GM18498 (cell line): ENCODE results near the gene PRSS57.

Source experiments
- ATAC-seq: cut with Tn5 transposase; IDR thresholded peaks from one replicate; pipeline ENCODE4 v1.9.1; 2021; ENCODE audit warnings: mild to moderate bottlenecking, moderate library complexity; ENCODE audit not compliant: unreplicated experiment

Gene PRSS57

GRCh38 chr19:653425-653824 is 41.8 kb downstream of the PRSS57 start:
- no peak for ATAC-seq

DNA sequence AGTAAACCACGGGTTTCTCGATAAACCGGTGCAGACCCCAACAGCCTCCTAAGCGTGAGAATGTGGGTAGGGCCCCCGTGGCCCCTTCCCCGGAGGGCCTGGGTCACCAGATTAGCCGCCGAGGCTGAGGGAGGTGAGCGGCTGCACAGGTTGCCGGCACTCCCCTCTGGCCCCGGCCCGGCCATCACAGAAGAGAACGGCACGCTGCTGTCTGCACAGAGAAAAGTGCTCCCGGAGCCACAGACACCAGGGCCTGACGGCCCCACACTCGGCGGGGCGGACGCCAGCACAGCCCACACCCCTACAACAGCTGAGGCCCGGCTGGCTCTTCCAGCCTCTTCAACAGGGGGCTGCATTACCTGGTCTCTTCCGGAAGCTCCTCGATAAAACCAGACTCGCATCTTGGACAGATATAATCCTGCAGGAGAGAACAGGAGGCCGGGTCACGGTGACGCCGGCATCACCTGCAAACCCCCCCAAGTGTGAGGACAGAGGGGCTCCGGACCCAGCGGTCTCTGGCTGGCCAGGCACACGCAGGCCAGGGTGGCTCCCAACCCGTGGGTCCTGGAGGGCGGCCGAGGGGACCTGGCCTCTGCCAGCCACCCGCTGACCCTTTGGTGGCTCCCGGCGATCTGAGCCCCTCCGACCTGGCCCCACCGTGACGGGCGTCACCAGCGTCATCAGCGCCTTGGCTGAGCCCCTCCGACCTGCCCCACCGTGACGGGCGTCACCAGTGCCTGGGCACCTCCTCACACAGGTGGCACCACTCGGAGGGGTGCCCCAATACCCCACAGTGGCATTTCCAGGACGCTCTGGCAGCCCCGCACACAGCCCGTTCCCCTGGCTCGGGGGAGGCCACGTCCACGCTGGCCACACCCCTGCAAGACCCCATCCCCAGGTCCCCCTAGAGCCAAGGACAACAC is 42.5 kb downstream of the PRSS57 start:
- ATAC-seq = no peak

- ATAC-seq = no peak
Observed at GRCh38 chr19:651991-652390, 43.3 kb downstream of the PRSS57 start.

DNA sequence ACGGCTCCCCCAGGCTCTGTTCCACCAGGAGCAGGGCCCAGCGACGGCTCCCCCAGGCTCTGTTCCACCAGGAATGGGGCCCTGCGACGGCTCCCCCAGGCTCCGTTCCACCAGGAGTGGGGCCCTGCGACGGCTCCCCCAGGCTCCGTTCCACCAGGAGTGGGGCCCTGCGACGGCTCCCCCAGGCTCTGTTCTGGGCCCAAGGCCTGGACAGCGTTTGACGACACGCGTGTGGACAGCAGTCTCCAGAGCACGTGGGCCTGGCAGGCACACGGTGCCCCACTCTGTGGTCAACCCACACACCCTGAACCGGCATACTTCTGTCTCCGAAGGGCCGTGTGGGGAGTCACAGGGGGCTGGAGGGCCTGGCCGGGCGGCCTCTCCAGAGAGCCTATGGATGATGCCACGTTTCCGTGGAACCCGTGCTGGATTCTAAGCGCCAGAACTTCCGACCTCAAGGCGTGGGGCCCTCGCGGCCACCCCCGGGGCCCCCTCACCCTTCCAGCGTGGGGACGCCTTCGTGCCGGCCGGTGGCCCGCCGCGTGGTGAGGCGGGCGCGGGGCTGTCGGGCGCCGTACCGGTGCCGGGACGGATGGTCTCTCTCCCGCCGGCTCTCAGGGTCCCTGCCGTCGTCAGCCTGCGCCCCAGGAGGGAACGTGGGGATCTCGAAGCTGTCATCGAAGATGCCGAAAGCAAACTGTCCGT is 44.0 kb downstream of the PRSS57 start:
- no peak for ATAC-seq

DNA sequence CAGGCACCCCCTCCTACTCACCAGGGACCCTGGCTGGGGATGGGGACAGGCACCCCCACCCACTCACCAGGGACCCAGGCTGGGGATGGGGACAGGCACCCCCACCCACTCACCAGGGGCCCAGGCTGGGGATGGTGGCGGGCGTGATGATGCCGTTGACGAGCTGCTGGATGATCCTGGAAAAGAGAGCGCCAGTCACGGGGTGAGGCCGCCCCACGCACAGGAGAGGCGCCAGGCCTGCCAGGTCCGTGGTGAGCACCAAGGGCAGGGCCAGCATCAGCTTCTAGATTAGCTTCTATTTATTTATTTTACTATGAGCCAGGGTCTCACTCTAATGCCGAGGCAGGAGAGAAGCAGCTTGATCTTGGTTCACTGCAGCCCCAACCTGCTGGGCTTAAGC is 45.1 kb downstream of the PRSS57 start:
- ATAC-seq = no peak

GRCh38 chr19:648904-649801 is 46.1 kb downstream of the PRSS57 start:
- no peak for ATAC-seq

- no peak for ATAC-seq
Observed at GRCh38 chr19:648305-648704, 46.9 kb downstream of the PRSS57 start.

DNA sequence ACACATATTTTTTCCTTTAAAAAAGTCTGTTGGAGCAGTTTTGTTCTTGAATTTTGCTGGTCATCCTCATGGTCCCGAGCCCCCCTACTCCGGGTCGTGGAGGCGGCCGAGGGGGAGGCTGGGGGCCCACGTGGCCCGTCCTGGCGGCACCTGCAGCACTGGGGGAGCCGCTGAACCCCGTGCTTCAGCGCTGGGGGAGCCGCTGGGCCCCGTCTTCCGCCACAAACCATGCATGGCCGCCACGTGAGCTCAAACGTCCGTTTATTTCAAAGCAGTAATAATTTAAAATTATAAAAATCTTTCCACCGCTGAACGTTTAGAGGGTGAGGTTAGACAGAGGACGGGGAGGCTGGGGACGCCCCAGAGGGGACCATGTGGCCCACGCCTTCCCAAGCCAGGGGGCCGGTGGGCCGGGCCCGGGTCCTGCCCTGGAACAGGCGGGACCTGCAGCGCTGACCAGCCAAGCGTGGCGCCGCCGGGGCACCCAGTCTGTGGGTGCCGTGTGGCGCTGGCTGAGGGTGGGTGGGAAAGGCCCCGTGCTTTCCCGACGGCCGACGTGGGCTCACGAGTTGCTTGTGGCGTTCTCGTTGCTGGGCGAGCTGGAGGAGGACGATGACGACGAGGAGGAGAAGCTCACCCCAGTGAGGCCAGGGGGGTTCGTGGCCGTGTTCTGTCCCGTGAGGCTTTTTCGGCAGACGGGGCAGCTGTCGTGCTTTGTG is 47.5 kb downstream of the PRSS57 start:
- ATAC-seq = no peak

DNA sequence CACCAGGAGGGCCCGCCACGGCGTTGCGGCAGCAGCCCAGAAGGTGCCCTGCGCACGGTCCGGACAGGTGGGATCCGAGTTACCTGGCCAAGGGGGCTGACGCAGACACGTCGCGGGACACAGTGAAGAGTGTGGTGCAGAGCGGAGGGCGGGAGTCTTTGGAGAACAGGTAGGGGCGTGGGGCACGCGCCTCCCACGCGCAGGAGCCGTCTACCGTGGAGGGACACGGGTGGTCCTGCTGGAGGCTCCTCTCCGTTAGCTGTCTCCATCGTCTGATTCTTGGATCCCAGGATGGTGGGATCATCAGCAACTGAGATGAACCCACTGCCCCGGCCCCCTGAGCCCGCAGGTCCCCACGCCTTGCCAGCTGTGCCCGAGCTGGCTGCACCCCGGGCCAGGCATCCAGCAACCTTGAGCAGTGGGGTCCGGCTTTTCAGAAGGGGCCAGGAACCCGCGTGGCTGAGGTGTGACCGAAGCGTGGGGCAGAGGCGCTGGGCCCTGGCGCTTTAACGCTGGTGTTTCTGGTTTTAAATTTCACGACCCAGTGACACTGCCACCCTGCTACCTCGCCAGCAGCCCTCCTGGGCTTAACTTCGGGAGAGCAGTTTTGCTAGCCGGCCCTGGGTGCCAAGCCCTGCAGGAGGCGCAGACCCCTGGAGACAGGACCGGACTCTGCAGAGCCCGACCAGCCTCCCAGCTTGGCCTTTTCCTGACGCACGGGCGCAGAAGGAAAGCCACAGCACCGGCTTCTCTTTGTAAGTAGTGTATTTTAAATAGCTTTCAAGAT is 48.3 kb downstream of the PRSS57 start:
- ATAC-seq = no peak

GRCh38 chr19:645912-646778 is 49.1 kb downstream of the PRSS57 start:
- no peak for ATAC-seq

- no peak for ATAC-seq
Observed at GRCh38 chr19:644789-645188, 50.5 kb downstream of the PRSS57 start.

GRCh38 chr19:644363-644762 is 50.9 kb downstream of the PRSS57 start:
- no peak for ATAC-seq

DNA sequence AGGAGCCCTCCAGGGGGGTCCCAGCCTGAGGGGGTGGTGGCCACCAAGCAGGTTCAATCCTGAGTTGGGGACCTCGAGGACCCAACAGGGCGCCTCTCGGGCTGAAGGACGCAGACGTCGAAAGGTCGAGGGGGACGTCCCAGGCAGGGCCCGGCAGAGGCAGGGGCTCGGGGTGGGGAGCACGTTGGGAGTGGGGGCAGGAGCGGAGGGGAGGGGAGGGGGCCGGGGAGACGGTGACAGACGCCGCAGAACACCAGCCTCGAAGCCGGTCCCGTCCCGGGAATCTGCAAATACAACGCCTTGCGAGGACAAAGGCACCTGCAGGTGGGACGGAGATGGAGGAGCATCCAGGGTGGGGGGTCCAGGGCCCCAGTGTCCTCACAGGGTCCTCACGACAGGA is 51.5 kb downstream of the PRSS57 start:
- ATAC-seq = no peak

GRCh38 chr19:642767-643727 is 52.2 kb downstream of the PRSS57 start:
- no peak for ATAC-seq

DNA sequence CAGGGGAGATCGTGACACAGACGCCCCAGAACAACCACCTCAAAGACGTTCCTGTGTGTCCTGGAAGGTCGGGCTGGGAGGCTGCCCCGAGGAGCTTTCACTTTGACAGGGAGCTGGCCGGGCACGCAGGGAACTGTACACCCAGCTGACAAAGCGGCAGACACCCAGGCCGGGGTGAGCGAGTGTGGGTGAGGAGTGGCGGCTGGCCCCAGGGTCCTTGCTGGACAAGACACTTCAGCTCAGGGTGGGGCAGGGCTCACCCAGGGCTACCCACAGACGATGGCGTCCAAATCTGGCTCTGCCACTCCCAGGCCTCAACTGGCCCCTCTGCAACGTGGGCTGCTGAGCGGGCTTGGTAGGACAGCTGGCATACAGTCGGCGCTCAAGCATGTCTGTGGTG is 53.5 kb downstream of the PRSS57 start:
- ATAC-seq = no peak

- ATAC-seq = no peak
Observed at GRCh38 chr19:640606-641189, 54.6 kb downstream of the PRSS57 start.

DNA sequence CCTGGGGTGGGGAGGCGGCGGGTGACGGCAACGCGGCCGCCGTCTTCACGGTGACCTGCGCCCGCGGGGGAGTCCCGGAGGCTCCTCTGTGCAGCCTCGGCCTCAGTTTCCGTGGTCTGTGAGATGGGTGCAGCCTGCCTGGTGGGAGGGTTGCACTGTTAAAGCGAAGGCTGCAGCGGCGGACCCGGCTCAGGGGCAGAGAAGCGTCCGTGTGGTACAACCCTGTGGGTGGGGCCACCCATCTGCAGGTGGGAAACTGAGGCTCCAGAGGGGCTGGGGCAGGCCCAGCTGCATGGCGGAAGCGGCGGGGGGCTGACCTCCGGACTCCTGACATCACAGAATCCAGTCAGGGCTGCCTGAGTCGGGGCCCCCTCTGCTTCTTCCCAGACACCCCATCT is 55.1 kb downstream of the PRSS57 start:
- ATAC-seq = no peak
